Testis (tissue), 3 donors: Measurements from ENCODE around the gene ZFR2. TPM values are rescaled to one million over a fixed set of nuclear protein-coding genes. Genes with fewer than 3 reads are reported as not detected.

Source experiments
- DNase-seq: peaks from one replicate; pipeline ENCODE4 v3.0.0-alpha.2; 2019
- H3K27ac ChIP-seq, 2 donors: fragments of 200-600 bp; sonication (generic); one replicate each; pipeline ENCODE4 v1.5.1; 2019
- H3K27me3 ChIP-seq: fragments of 200-600 bp; sonication (generic); one replicate; pipeline ENCODE4 v1.5.1; 2019
- H3K36me3 ChIP-seq: fragments of 200-600 bp; sonication (generic); one replicate; pipeline ENCODE4 v1.5.1; 2017; ENCODE audit warnings: low read depth; ENCODE audit errors: missing control alignments
- H3K4me1 ChIP-seq: fragments of 200-600 bp; sonication (generic); one replicate; pipeline ENCODE4 v1.5.1; 2019
- H3K4me3 ChIP-seq, 2 donors: fragments of 200-600 bp; sonication (generic); one replicate each; pipeline ENCODE4 v1.5.1; 2017 to 2019
- H3K9me3 ChIP-seq: fragments of 200-600 bp; sonication (generic); one replicate; pipeline ENCODE4 v1.5.1; 2017
- CTCF ChIP-seq, 3 experiments: fragments of 450-650 bp in 2 of 3; fragments of 200-600 bp in 1 of 3; sonication (generic) in 1 of 3; IDR thresholded peaks; one replicate each; pipeline ENCODE4 v1.5.1; 2016 to 2019; ENCODE audit warnings: antibody characterized with exemption in 3 of 3, mild to moderate bottlenecking in 2 of 3, moderate library complexity in 1 of 3
- POLR2A ChIP-seq: fragments of 450-650 bp; IDR thresholded peaks from one replicate; pipeline ENCODE4 v1.6.1; 2017; ENCODE audit warnings: antibody characterized with exemption, mild to moderate bottlenecking, moderate library complexity
- WGBS, 2 donors: methylation state at CpG; one replicate each; pipeline ENCODE4 v1.1.5; 2018; 5-methylcytosine and 5-hydroxymethylcytosine counted together
- intact Hi-C: fragments of 100-400 bp; cut with DNase I; formaldehyde crosslinking; loops from one replicate; pipeline ENCODE4 v1.15.1; 2023; ENCODE audit warnings: low total_unique reads
- polyA plus RNA-seq: library from polyadenylated mRNA; stranded (reverse); fragments of 350-450 nt; fragmentation: Illumina TruSeq; extraction: RNeasy Lipid Tissue Mini Kit (QIAGEN cat#74804); gene quantifications from one replicate; pipeline ENCODE4 v1.2.3, GENCODE V29; 2014; ENCODE audit warnings: low read depth, low replicate concordance; ENCODE audit not compliant: insufficient read depth
- total RNA-seq, 2 donors: library from RNA; depleted of rRNA; stranded (reverse); fragments of >200 nt; gene quantifications; one replicate each; pipeline ENCODE4 v1.2.3, GENCODE V29; 2016

ZFR2 gene
- total and polyA plus RNA-seq, 3 donors from 2014 or later = 23.4 to 35.0 (median 34.1) TPM

- Histone ChIP-seq H3K27ac (no peak overlapping the region), H3K36me3 (no peaks in the 10 kb centered on the region), H3K9me3 (no peaks in the 10 kb centered on the region), H3K4me3 (no peak overlapping the region), H3K27me3 (no peaks in the 10 kb centered on the region), H3K4me1 (no peaks in the 10 kb centered on the region)
- no peak for TF ChIP-seq POLR2A
- no peak for TF ChIP-seq CTCF (IDR thresholded peaks at IDR 0.05)
- DNase-seq = no peak
- intact Hi-C loops = no loop called here
- 55 to 61% methylated on average over 44 to 45 of the region's 45 CpGs for WGBS, 2 donors
These were observed 37.9 kb downstream of the ZFR2 start for GRCh38 chr19:3830621-3831589.

DNA sequence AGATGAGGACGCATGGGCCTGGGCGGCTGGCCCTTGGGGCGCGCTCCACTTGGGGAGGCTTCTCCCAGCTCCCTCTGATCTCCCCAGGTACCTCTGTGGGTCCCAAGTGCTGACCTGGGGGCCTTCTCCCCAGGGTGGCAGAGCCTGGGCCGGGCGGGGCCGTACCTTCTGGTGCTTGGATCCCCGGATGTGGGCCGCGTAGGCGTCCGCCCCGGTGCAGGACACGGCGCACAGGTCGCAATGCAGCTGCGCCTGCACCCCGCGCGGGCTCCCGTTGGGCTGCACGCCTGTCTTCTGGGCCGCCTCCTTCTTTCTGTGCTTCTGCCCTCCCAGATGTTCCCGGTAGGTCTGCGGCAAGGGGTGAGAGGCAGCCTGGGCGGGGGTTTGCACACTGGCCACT, 41.5 kb downstream of the ZFR2 start:
- Histone ChIP-seq H3K27ac (no peak overlapping the region), H3K4me1 (no peaks in the 10 kb centered on the region), H3K4me3 (no peak overlapping the region), H3K9me3 (no peaks in the 10 kb centered on the region), H3K27me3 (no peaks in the 10 kb centered on the region), H3K36me3 (no peaks in the 10 kb centered on the region)
- WGBS, 2 donors = 91 to 95% methylated on average over 13 to 26 of the region's 26 CpGs
- TF ChIP-seq CTCF (IDR thresholded peaks at IDR 0.05) (no peak), POLR2A (no peak)
- intact Hi-C loops = no loop called here
- DNase-seq = no peak

DNA sequence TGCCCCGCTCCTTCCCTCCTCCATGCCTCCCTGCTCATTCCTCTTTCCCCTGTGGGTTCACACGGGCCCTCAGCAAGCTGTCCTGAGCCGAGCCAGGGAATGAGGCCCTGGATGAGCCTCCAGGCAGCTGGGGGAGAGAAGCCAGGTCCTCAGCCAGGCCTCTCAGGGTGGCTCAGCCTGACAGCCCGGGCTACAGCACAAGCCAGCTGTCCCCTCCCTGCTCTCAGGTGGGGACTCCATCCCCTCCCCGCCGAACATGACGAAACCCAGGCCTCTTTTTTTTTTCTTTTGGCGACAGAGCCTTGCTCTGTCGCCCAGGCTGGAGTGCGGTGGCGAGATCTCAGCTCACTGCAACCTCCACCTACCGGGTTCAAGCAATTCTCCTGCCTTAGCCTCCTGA, 42.7 kb downstream of the ZFR2 start:
- H3K36me3 ChIP-seq = no peaks in the 10 kb centered on the region
- no peak overlapping the region for H3K4me3 ChIP-seq
- no peaks in the 10 kb centered on the region for H3K9me3 ChIP-seq
- DNase-seq = no peak
- TF ChIP-seq POLR2A = no peak
- no peak for TF ChIP-seq CTCF (IDR thresholded peaks at IDR 0.05)
- H3K27ac ChIP-seq = no peak overlapping the region
- WGBS, 2 donors = 73 to 74% methylated on average over 12 of the region's 12 CpGs
- intact Hi-C loops = no loop called here
- no peaks in the 10 kb centered on the region for H3K27me3 ChIP-seq
- no peaks in the 10 kb centered on the region for H3K4me1 ChIP-seq

DNA sequence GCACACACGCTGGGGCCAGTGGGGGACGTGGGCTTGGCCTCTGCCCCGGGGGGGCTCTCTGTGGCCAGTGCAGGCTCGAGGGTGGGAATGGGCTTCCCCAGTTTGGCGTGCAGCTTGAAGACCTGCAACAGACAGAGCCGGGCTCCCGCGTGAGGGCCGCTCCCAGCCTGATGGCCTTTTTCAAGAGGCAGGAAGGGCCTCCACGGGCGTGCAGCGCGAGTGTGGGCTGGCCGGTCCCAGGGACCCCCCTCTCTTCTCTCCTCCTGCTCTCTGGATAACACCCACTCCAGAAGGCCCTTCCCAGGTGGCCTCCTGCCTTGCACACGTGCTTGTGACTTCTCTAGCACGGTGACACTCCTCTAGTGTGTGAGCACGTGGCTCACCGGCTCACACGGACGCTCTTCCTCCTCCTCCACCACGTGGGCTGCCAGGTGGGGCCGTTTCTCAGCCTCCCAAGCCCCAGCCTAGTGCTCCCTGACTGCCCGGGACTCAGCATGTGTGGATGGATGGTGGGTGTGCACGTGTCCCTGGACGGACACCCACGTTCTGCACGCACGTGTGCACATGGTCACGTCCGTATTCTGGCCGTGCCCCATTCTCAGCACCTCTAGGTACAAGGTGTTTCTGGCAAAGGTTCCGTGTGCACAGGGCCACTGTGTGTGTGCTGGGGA, 43.4 kb downstream of the ZFR2 start:
- Histone ChIP-seq H3K27me3 (no peaks in the 10 kb centered on the region), H3K27ac (no peak overlapping the region), H3K4me1 (no peaks in the 10 kb centered on the region), H3K9me3 (no peaks in the 10 kb centered on the region), H3K4me3 (no peak overlapping the region), H3K36me3 (no peaks in the 10 kb centered on the region)
- 77 to 84% methylated on average over 26 to 32 of the region's 32 CpGs for WGBS, 2 donors
- DNase-seq = no peak
- intact Hi-C loops = no loop called here
- TF ChIP-seq CTCF (IDR thresholded peaks at IDR 0.05) (no peak), POLR2A (no peak)
